ENCODE measurements around the gene ANXA8.

The ANXA8 gene

DNA sequence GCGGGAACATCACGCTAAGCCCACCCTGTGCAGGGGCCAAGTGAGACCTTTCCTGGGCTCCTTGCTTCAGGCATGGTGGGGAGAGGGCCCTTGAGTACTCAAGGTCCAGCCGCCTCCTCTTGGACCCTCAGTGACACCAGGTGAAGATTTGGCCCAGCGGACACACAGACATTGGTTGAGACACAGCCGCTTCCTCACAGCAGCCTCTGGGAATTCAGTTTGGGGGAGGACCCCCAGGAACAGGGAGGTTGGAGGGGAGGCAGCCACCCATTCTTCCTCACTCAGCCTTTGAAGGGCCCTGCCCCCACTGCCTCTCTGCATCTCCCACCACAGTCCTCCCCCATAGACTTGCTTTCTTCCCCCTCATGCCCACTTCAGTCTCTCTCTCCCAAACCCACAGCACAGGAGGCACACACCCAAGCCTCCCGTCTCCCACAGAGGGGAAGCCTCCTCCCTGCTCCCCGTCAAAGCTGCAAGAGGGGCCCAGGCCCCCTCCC, 31.9 kb downstream of the ANXA8 start:
- TF ChIP-seq, protein P1, sequence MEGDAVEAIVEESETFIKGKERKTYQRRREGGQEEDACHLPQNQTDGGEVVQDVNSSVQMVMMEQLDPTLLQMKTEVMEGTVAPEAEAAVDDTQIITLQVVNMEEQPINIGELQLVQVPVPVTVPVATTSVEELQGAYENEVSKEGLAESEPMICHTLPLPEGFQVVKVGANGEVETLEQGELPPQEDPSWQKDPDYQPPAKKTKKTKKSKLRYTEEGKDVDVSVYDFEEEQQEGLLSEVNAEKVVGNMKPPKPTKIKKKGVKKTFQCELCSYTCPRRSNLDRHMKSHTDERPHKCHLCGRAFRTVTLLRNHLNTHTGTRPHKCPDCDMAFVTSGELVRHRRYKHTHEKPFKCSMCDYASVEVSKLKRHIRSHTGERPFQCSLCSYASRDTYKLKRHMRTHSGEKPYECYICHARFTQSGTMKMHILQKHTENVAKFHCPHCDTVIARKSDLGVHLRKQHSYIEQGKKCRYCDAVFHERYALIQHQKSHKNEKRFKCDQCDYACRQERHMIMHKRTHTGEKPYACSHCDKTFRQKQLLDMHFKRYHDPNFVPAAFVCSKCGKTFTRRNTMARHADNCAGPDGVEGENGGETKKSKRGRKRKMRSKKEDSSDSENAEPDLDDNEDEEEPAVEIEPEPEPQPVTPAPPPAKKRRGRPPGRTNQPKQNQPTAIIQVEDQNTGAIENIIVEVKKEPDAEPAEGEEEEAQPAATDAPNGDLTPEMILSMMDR (conservative IDR thresholded peaks at IDR 0.05; ENCODE audit: low read depth, low read length) = no peak
- H3K4me3 ChIP-seq (ENCODE audit: low read depth, low read length) = no peak overlapping the region
- no peak for DNase-seq (ENCODE audit: low read depth)

DNA sequence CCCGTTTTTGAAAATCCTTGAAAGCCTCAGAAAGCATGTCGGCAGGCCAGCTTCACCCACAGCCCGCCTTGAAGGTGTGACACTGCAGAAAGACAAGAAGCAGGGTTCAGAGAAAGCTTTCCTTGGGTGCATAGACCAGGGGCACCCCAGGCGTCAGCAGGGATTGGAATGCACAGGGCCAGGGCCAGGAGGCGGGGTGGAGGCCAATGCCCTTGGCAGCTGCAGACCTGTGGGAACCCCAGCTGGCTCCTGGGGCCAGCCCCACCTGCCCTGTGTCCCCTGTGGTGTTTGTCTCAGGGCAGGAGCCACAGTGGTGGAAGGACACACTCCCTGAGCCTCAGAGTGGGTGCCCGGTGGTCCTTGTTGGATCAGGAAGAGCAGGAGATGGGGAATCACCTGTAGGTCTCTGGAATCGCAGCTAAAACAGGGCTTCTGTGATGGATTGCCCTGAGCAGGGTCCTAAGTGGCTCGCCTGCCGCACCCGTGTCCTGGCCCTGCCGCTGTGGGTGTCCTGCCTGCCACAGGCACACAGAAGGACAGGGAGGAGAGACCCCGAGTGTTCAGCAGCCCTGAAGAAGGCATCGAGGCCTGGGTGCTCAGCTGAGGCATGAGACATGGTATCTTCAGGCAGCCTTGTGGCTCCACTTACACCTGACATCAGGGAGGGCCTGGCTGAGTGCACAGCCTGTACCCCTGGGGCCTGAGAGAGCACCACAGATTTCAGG, 32.5 kb downstream of the ANXA8 start:
- no peak overlapping the region for H3K4me3 ChIP-seq (ENCODE audit: low read depth, low read length)
- no peak for DNase-seq (ENCODE audit: low read depth)
- TF ChIP-seq, protein P1 (conservative IDR thresholded peaks at IDR 0.05; ENCODE audit: low read depth, low read length) = no peak

DNA sequence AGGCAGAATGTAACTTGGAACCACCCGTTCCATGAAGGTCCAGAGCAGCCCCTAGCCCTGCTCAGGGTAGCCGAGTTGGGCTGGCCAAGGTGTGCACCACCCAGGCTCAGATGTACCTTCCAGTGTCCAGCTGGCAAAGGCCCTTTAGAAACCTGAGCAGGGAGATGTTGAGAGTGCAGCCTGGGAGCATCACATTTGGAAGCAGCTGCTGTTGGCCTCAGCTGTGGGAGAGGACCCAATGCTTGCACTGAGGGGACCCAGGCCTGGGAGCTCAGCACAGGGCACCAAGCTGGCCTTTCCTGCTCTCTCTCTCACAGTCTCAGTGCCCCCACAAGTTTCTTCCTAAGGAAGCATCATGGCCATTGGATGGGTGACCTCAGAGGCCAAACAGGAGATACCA, 33.5 kb downstream of the ANXA8 start:
- TF ChIP-seq, protein P1 (conservative IDR thresholded peaks at IDR 0.05; ENCODE audit: low read depth, low read length) = no peak
- no peak overlapping the region for H3K4me3 ChIP-seq (ENCODE audit: low read depth, low read length)
- no peak for DNase-seq (ENCODE audit: low read depth)

DNA sequence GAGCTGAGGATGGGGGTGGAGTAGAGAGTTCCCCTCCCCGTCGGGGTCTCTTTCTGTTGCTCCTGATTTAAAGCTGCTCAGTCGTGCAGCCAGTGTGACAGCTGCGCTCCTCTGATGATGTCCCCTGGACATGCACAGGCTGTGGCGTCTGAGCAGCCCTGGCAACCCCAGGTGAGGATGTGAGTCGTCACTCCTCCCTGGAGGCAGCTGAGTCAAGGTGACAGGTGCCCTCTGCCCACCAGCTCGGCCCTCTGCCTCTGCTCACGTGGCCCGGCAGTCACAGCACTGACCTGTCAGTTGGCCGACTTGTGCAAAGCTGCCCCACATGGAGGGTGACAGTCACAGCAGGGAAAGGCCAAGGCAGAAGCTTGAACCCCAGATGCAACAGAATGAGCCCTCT, 33.9 kb downstream of the ANXA8 start:
- DNase-seq (ENCODE audit: low read depth) = no peak
- TF ChIP-seq, protein P1 (conservative IDR thresholded peaks at IDR 0.05; ENCODE audit: low read depth, low read length) = no peak
- no peak overlapping the region for H3K4me3 ChIP-seq (ENCODE audit: low read depth, low read length)

DNA sequence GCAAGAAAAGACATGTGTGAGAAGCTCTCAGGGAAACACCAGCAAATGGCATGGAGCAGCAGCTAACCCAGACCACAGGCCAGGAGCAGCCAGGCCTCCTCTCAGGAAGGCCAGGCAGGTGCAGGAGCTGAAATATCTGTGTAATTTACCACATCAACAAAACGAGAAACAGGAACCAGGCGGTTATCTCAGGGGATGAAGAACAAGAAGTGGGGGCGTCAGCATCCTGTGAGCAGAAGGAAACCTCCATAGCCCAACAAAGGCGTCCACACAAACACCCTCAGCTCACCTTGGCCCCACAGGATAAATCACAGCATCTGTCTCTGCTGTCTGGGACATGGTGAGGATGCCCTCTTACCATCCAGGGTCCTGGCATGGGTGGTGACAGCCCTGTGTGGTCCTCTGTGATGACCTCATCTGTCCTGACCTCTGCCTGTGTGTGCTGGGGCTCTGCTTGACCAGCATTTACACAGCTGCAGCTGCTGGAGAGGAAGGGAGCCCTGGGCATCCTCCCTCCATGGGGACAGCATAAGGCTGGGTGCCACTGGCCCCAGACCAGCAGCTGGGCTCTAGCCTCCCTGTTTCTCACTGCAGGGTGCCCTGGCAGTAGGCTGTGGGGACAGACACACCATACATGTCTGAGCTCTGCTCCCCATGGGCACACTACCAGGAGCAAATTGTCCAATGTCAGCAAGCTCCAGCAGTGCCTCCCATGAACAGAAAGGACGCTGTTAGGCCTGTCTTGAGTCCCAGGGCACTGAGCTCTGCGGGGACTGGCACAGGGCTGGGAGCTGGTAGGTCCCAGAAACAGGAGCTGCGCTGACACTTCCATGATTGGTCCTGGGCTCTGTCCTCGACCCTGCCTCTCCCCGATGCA, 34.6 kb downstream of the ANXA8 start:
- no peak overlapping the region for H3K4me3 ChIP-seq (ENCODE audit: low read depth, low read length)
- TF ChIP-seq, protein P1 (conservative IDR thresholded peaks at IDR 0.05; ENCODE audit: low read depth, low read length) = no peak
- DNase-seq (ENCODE audit: low read depth) = no peak

DNA sequence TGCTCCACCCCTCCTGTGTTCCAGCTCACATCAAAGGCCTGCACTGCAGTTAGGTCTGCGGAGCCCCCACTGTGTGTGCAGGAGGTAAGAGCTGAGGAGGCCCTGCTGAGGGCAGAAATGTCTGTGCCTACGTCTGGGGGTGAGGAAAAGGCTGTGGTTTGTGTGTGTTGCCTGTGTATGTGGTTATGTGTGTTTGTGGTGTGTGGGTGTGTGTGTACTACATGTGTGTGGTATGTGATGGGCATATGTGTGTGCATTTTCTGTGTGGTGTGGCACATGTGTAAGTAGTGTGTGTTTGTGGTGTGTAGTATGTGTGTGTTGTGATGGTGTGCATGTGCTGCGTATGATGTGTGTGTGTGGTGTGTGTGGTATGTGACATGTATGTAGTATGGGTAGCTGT, 36.2 kb downstream of the ANXA8 start:
- TF ChIP-seq, protein P1 (conservative IDR thresholded peaks at IDR 0.05; ENCODE audit: low read depth, low read length) = no peak
- no peak for DNase-seq (ENCODE audit: low read depth)
- no peak overlapping the region for H3K4me3 ChIP-seq (ENCODE audit: low read depth, low read length)

All from choroid plexus epithelial cell (primary cell).